HG03575 (cell line): ENCODE measurements around the gene SYNM.
A peak's percentile ranks its signal among the peaks of the same experiment; 100 is the strongest.

Source experiments
- ATAC-seq: cut with Tn5 transposase; IDR thresholded peaks from one replicate; pipeline ENCODE4 v1.9.1; 2021; ENCODE audit not compliant: unreplicated experiment, insufficient number of reproducible peaks, low FRiP score; ENCODE audit errors: extremely low read depth

SYNM gene

GRCh38 chr15:99084965-99085364 lies 19.9 kb upstream of the SYNM start:
- ATAC-seq, result no peak

GRCh38 chr15:99085413-99086326 lies 19.2 kb upstream of the SYNM start:
- ATAC-seq, result no peak

GRCh38 chr15:99086327-99086667 lies 18.6 kb upstream of the SYNM start:
- no peak for ATAC-seq

- ATAC-seq, result no peak
Measured at GRCh38 chr15:99087405-99087943, 17.4 kb upstream of the SYNM start.

- ATAC-seq, result peak; percentile 96
Measured at GRCh38 chr15:99090011-99090699, 14.7 kb upstream of the SYNM start.

GRCh38 chr15:99090938-99091337 lies 13.9 kb upstream of the SYNM start:
- ATAC-seq, result no peak

GRCh38 chr15:99092554-99093172 lies 12.2 kb upstream of the SYNM start:
- no peak for ATAC-seq

GRCh38 chr15:99095626-99096025 lies 9.3 kb upstream of the SYNM start:
- ATAC-seq, result no peak

GRCh38 chr15:99096173-99096893 lies 8.5 kb upstream of the SYNM start:
- ATAC-seq, result no peak

GRCh38 chr15:99096894-99097426 lies 7.9 kb upstream of the SYNM start:
- ATAC-seq, result no peak

GRCh38 chr15:99097441-99098410 lies 7.2 kb upstream of the SYNM start:
- ATAC-seq, result no peak

GRCh38 chr15:99098426-99098825 lies 6.5 kb upstream of the SYNM start:
- ATAC-seq, result no peak

- no peak for ATAC-seq
Measured at GRCh38 chr15:99098991-99099390, 5.9 kb upstream of the SYNM start.

- ATAC-seq, result no peak
Measured at GRCh38 chr15:99099661-99100060, 5.2 kb upstream of the SYNM start.

GRCh38 chr15:99100245-99101173 lies 4.4 kb upstream of the SYNM start:
- no peak for ATAC-seq

GRCh38 chr15:99101501-99101900 lies 3.4 kb upstream of the SYNM start:
- no peak for ATAC-seq
